ENCODE measurements around the gene TNF. TPM values are rescaled to one million over a fixed set of nuclear protein-coding genes. Genes with fewer than 3 reads are reported as not detected.

The TNF gene
- total RNA-seq, 1 donor from 2014 or later = not detected

GRCh38 chr6:31543639-31544038 is 31.7 kb upstream of the TNF start:
- DNase-seq (ENCODE audit: low read depth in 2 of 2) = no peak

GRCh38 chr6:31544676-31545075 is 30.7 kb upstream of the TNF start:
- DNase-seq (ENCODE audit: low read depth in 2 of 2) = no peak

- no peak for DNase-seq (ENCODE audit: low read depth in 2 of 2)
These were observed 30.1 kb upstream of the TNF start for GRCh38 chr6:31545291-31545690.

- peak; percentile 89 to 93 for DNase-seq (ENCODE audit: low read depth in 2 of 2)
These were observed 28.9 kb upstream of the TNF start, which contains the start of gene ATP6V1G2 for GRCh38 chr6:31546339-31546957. ATP6V1G2 (minus strand) TSS chr6:31546608; CDS start chr6:31546559, 49 bp downstream.

GRCh38 chr6:31546958-31547726 is 28.2 kb upstream of the TNF start, which contains the start of gene NFKBIL1:
NFKBIL1 (plus strand) TSS chr6:31547608; CDS start chr6:31547695, 87 bp downstream.
- peak; percentile 76 to 98 for DNase-seq (ENCODE audit: low read depth in 2 of 2)

GRCh38 chr6:31547727-31548543 is 27.4 kb upstream of the TNF start:
- no peak for DNase-seq (ENCODE audit: low read depth in 2 of 2)

- no peak for DNase-seq (ENCODE audit: low read depth in 2 of 2)
These were observed 26.9 kb upstream of the TNF start for GRCh38 chr6:31548544-31548873.

- DNase-seq (ENCODE audit: low read depth in 2 of 2) = peak; percentile 79 to 87
These were observed 24.0 kb upstream of the TNF start for GRCh38 chr6:31551371-31551770.

- no peak for DNase-seq (ENCODE audit: low read depth in 2 of 2)
These were observed 19.1 kb upstream of the TNF start for GRCh38 chr6:31556307-31556706.

- peak in 1 of 2 donors; percentile 64 for DNase-seq (ENCODE audit: low read depth in 2 of 2)
These were observed 17.7 kb upstream of the TNF start for GRCh38 chr6:31557443-31558317.

- DNase-seq (ENCODE audit: low read depth in 2 of 2) = no peak
These were observed 17.1 kb upstream of the TNF start for GRCh38 chr6:31558318-31558625.

GRCh38 chr6:31558631-31559500 is 16.5 kb upstream of the TNF start:
- peak; percentile 40 to 60 for DNase-seq (ENCODE audit: low read depth in 2 of 2)

- DNase-seq (ENCODE audit: low read depth in 2 of 2) = no peak
These were observed 15.8 kb upstream of the TNF start for GRCh38 chr6:31559606-31559957.

- peak; percentile 97 to 99 for DNase-seq (ENCODE audit: low read depth in 2 of 2)
These were observed 15.2 kb upstream of the TNF start for GRCh38 chr6:31559958-31560696.

GRCh38 chr6:31560697-31561058 is 14.7 kb upstream of the TNF start:
- no peak for DNase-seq (ENCODE audit: low read depth in 2 of 2)

GRCh38 chr6:31567531-31568370 is 7.6 kb upstream of the TNF start:
- DNase-seq (ENCODE audit: low read depth in 2 of 2) = no peak

GRCh38 chr6:31568537-31568961 is 6.8 kb upstream of the TNF start:
- no peak for DNase-seq (ENCODE audit: low read depth in 2 of 2)

- DNase-seq (ENCODE audit: low read depth in 2 of 2) = no peak
These were observed 5.4 kb upstream of the TNF start for GRCh38 chr6:31569861-31570536.
